GM12864 (cell line): ENCODE results near the gene SATB2.

ENCODE experiments used
- DNase-seq: peaks from one replicate; pipeline ENCODE4 v3.0.0-alpha.2; 2011; ENCODE audit warnings: low read depth
- H3K4me3 ChIP-seq: 2 replicates; pipeline ENCODE4 v1.5.1; 2011; ENCODE audit warnings: mild to moderate bottlenecking, low read depth, low read length, control low read depth
- TF ChIP-seq, protein P1 (sequence below): IDR thresholded peaks from 2 replicates; pipeline ENCODE4 v1.5.1; 2011; ENCODE audit warnings: low read depth, mild to moderate bottlenecking, moderate library complexity, low read length, control low read depth, inconsistent platforms; ENCODE audit errors: missing control alignments

Gene SATB2

DNA sequence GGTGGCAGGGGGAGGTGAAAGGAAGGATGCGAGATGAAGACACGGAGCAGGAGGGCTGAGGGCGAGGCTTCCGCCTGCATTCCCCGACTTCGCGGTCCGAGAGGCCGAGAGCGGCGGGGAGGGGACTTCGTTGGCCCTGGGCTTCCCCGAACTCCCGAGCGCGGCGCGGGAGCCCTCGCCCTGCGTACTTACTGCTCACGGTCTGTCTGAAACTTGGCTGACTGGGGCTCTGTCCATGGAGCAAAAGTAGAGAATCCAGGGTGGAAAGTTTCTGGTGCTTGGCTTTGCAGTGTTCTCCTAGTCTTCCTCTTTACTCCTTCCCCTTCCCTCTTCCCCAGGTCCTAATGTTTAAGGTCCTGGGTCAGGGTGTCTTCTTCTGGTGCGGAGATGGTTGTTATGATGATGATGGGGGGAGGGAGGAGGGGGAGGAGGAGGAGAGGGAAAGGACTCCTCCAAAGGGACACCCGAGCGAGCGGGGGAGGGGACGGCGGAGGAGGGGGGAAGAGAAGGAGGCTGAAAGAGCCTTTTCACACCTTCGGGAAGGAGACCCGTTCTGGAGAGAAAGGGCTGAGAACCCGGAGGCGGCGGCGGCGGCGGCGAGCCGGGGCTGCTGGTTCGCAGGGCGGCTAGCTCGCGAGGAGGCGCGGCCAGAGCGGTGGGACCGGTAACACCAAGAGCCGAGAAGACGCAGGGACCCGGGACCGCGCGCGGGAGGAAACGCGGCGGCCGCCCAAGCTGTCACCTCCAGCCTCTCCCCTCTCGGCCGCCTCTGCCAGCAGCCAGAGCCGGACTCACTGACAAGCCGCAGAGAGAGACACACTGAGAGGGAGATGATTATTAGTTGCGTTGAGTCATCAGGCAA, at the start of gene SATB2:
TSS of gene SATB2 (minus strand) at position 793 of the 862 bp plus-strand sequence. CDS start 1,902 bp downstream, outside the sequence.
- H3K4me3 ChIP-seq, result peak within 1 kb of the TSS; percentile 61
- DNase-seq, result no peak
- TF ChIP-seq, protein P1, sequence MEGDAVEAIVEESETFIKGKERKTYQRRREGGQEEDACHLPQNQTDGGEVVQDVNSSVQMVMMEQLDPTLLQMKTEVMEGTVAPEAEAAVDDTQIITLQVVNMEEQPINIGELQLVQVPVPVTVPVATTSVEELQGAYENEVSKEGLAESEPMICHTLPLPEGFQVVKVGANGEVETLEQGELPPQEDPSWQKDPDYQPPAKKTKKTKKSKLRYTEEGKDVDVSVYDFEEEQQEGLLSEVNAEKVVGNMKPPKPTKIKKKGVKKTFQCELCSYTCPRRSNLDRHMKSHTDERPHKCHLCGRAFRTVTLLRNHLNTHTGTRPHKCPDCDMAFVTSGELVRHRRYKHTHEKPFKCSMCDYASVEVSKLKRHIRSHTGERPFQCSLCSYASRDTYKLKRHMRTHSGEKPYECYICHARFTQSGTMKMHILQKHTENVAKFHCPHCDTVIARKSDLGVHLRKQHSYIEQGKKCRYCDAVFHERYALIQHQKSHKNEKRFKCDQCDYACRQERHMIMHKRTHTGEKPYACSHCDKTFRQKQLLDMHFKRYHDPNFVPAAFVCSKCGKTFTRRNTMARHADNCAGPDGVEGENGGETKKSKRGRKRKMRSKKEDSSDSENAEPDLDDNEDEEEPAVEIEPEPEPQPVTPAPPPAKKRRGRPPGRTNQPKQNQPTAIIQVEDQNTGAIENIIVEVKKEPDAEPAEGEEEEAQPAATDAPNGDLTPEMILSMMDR, result no peak

DNA sequence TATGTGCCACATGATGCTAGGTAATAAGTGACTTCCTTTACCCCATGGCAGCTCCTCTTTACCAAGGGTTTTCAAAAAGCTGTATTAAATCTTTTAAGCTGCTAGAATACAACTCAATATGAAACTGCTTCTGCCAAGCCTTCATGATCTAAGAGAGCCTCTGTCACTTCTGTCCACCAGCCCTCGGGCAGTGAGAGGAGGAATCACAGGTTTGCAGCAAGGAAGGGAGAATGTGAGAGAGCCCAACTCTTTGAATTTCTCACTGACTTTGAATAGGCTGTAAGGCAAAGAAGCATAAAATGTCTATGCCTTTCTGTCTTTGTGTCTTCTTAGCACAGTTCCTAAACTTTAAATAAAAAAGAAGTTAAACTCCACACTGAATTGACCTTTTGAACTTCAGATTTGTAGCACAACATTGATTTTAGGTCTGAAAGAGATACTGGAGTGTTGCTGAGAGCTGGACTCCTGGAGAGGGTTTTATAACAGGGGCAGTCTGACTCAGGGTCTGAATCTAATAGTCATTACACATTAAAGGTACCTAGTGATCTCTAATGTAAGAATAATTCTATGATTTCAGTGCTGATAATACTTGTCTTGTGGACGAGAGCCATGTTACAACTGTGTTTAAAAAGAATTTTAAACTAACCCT, 48.1 kb upstream of the SATB2 start:
- TF ChIP-seq, protein P1, result no peak
- no peak for DNase-seq
- H3K4me3 ChIP-seq, result no peak overlapping the region

DNA sequence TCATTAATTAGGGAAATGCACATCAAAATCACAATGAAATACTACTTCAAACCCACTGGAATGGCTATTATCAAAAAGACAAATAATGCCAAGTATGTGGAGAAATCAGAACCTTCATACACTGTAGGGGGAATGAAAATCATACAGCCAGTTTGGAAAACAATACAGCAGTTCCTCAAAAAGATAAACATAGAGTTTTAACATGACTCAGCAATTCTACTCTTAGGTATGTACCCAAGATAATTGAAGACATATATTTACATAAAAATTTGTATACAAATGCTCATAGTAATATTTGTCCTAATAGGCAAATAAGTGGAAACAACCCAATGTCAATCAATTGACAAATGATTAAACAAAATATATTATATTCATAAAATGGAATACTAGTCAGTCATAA, 45.4 kb upstream of the SATB2 start:
- H3K4me3 ChIP-seq, result no peak overlapping the region
- TF ChIP-seq, protein P1, result no peak
- no peak for DNase-seq

DNA sequence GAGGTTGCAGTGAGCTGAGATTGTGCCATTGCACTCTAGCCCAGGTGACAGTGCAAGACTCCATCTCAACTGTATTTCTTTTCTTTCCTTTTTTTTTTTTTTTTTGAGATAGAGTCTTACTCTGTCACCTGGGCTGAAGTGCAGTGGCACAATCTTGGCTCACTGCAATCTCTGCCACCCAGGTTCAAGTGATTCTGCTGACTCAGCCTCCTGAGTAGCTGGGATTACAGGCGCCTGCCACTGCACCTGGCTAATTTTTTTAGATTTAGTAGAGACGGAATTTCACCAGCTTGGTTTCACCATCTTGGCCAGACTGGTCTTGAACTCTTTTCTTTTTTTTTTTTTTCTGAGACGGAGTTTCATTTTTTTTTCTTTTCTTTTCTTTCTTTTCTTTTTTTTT, 41.3 kb upstream of the SATB2 start:
- DNase-seq, result no peak
- TF ChIP-seq, protein P1, result no peak
- no peak overlapping the region for H3K4me3 ChIP-seq

DNA sequence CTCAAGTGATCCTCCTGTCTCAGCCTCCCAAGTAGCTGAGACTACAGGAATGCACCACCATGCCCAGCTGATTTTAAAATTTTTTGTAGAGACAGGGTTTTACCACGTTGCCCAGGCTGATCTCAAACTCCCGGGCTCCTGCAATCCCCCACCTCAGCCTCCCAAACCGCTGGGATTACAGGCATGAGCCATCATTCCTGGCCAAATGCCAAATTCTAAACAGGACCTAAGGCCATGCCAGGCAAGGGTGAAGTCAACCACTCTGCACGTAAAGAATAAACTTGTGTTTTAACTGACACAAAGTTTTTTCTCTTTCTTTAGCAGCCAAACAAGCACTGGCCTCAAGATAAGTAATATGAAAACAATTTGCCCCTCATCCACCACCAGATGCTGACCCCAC, 37.4 kb upstream of the SATB2 start:
- DNase-seq, result no peak
- TF ChIP-seq, protein P1, result no peak
- no peak overlapping the region for H3K4me3 ChIP-seq

DNA sequence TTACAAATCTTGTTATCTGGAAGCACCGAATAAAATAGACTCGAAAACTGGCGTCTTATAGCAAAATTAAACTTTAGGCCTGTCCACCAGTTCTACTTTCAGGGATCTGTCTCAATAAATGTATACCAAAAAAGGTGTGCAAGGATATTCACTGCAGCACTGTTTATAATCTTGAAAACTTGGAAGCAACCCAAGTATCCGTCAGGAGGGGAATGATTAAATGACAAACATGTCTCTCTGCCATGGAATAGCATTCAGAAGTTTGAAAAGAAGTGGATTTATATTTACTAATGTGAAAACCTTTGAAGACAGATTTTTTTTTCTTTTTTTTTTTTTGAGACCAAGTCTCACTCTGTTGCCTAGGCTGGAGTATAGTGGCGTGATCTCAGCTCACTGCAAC, 32.3 kb upstream of the SATB2 start:
- H3K4me3 ChIP-seq, result no peak overlapping the region
- TF ChIP-seq, protein P1, result no peak
- DNase-seq, result no peak
